ENCODE data around the gene DMC1.
"Not testable (repeated sequence)": the region's sequence is repeated elsewhere in the genome, so short reads cannot be mapped to it uniquely, and the experiment has no call there.

Gene DMC1

DNA sequence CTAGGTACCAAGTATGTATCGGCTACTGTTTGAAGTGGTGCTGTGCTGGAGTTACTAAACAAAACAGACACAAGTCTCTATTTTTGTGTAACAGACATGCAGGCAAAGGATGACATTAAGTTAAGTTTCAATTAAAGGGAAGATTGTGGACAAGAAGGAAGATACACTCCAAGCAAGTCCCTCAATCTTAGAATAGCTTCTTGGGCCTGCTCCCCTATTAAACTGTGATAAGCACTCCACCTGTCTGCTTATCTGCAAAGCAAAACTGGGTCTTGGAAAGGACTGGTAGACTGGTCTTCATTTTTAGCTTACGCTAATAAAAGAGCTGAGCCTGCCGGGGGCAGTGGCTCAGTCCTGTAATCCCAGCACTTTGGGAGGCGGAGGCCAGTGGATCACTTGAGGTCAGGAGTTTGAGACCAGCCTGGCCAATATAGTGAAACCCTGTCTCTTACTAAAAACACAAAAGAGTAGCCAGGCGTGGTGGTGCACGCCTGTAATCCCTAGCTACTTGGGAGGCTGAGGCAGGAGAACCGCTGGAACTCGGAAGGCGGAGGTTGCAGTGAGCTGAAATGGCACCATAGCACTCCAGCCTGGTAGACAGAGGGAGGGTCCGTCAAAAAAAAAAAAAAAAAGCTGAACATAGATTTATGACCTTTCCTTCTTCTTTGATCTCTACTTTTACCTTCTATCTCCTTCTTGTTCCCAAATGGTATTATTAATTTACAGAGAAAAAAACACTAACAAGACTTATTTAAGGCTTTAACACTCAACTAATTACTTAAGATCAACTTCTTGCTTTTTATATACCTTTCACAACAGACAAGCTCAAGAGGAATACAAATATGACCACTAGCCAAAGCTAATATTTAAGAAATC is 67.9 kb downstream of the DMC1 start:
- no peak for DNase-seq (ENCODE audit: low spot score)

DNA sequence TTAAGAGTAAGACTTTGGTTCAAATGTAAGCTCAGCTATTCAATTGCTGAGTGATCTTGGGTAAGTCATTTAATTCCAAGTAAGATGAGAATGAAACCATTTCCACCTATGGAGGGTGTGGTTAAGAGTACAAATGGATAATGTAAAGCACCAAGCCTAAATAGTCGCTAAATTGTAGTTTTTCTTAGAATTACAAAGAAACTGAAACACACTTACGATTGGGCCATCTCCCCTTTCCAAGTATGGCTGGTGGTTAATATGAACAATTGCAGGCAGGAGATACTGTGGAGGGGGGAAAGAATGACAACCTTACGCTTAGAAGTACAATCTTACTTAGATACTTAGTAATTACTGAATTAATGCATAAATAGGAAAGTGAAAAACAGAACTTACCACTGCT is 72.1 kb downstream of the DMC1 start:
- DNase-seq (ENCODE audit: low spot score): no peak

DNA sequence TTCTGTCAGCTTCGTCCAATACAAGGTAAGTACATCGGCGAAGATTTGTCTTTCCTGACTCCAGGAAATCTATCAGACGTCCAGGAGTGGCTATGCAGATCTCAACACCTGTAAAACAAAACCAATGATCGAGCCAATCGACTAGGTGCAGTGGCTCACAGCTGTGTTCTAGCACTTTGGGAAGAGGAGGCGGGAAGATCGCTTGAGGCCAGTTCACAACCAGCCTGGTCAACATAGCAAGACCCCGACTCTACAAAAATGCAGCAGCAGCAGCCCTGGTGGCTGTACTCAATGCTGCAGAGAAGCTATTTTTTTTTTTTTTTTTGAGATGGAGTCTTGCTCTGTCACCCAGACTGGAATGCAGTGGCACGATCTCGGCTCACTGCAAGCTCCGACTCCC is 75.0 kb downstream of the DMC1 start:
- no peak for DNase-seq (ENCODE audit: low spot score)

- no peak for DNase-seq (ENCODE audit: low spot score)
Measured at GRCh38 chr22:38494498-38494897, 75.5 kb downstream of the DMC1 start.

GRCh38 chr22:38491707-38492348 is 78.2 kb downstream of the DMC1 start:
- DNase-seq (ENCODE audit: low spot score): no peak

- peak; percentile 70 for DNase-seq (ENCODE audit: low spot score)
Measured at GRCh38 chr22:38490915-38491314, 79.1 kb downstream of the DMC1 start.

DNA sequence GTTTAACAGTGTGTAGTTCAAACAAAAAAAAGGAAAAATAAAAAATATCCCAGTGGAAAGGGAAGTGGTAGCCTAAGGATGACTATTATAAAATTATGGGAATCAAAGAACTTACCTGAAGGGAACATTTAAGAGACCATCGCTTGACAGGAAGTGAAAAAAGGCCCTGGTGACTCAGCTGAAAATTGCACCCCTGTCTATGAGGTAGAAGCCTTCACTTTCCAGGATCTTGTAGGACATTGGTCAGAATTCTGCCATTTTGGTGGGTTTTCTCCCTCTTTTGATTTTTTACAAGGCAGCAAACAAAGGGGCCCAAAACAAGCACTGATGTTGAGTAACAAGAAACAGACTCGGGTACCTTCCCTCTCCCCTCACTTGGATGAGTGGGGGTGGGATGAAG is 79.5 kb downstream of the DMC1 start:
- DNase-seq (ENCODE audit: low spot score): no peak

DNA sequence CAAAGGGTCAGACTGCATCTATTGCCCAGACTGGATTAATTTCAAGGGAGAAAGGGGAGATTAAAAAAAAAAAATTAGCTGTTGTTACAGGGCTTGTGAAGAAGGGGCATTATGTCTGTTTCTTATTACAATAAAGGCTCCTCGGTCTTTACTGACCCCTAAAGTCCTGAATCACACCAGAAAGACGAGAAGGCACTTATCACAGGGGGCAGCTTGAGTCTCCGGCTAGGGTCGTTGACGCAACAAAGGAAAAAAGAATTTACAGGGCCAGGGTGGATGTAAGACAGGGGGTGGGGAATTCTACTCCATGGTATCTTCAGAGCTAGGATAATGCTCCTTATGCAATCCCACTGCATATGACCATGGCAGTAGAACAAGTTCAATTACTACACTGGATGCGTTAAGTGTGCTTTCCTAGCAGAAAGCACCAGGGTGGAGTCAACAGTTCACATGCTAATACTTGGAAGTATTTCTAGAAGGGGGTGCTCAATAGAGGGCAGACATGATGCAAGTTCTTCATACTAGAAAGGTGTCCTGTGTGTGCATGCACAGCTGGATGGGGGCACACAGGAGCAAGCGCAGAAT is 80.3 kb downstream of the DMC1 start:
- DNase-seq (ENCODE audit: low spot score): no peak

DNA sequence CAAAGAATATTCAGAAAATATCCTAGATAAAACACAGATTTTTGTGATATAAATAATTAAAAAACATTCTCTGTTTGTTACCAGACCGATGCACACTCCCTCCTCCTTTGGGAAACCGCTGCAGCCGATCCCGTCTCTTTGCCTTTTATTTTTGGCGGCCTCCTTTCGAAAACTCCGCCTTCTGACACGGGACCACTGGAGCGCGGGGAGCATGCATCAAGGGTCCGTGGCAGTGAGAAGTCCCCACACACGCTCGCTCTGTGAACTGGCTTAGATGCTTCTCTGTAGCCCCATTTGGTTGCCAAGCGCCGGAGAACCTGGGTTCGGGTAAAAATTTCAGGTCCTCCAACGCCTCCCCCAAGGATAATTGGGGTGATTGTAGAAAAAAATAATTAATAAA is 80.8 kb downstream of the DMC1 start:
- no peak for DNase-seq (ENCODE audit: low spot score)

- DNase-seq (ENCODE audit: low spot score): no peak
Measured at GRCh38 chr22:38487946-38488345, 82.0 kb downstream of the DMC1 start.

- DNase-seq (ENCODE audit: low spot score): no peak
Measured at GRCh38 chr22:38485783-38486182, 84.2 kb downstream of the DMC1 start.

GRCh38 chr22:38484244-38484643 is 85.7 kb downstream of the DMC1 start:
- DNase-seq (ENCODE audit: low spot score): no peak

DNA sequence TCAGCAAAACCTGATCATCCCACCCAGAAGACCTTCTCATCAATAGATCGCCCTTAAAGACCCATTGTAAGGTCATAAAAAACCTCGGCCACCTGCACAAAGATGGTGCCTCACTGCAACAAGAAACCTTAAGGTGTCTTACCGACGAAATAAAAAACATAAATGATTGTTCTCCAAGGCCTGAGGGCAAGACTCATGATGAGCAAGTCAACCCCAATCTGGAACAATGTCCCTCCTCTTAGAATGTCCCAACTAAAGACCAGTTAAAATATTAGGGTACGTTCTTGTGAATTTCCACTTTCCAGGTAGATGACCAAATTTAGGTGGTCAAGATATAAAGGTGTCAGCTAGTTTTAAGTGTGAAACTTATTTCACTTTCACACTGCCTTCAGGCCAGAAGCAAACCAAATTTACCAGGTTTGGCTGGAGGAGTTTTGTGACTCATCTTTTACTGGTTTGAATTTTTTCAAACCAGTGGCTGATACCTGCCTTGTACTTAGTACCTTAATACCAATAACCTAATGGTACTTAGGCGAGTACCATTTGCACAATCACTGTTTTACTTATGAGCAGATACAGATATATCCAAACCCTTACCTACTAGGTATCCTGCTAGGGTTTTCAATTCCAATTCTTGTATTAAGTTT is 87.2 kb downstream of the DMC1 start:
- no peak for DNase-seq (ENCODE audit: low spot score)

DNA sequence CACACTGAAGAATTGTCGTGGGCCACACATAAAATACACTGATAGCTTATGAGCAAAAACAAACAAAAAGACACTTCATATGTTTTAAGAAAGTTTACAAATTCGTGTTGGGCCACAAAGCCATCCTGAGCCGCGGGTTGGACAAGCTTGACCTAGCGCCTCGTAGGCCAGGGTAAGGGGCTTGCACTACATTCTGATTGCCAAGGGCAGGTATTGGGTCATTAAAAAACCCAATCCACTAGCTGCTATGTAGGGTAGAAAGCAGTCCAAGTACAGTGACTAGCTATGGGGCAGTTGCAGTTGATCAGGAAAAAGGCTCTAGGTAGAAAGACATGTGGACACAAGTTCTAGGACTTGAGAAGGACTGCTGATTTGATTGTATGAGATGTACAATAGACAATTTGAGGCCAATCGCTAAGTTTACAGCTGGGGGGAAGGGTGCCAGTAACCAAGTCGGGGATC is 88.1 kb downstream of the DMC1 start:
- DNase-seq (ENCODE audit: low spot score): no peak

GRCh38 chr22:38481162-38481870 is 88.7 kb downstream of the DMC1 start:
- no peak for DNase-seq (ENCODE audit: low spot score)

- DNase-seq (ENCODE audit: low spot score): no peak
Measured at GRCh38 chr22:38479096-38479837, 90.7 kb downstream of the DMC1 start.

DNA sequence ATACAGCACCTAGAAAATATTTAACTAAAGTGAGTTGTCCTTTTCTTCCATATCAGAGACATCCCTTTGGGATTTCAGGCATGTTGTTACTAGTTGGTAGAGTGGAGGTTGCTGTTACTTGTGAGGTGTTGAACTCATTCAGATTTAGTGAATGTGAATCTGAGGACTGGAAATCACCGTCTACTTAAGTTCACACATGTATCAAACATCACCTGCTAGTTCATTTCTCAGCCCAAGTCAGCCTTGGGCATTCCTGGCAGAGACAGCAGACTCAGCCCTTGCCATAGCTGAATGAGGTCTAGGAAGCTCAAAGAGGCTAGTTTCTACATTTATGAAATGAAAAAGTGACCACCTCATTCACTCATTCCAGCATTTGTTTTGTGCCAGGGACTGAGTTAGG is 92.4 kb downstream of the DMC1 start:
- no peak for DNase-seq (ENCODE audit: low spot score)

GRCh38 chr22:38474003-38474607 is 95.9 kb downstream of the DMC1 start:
- DNase-seq (ENCODE audit: low spot score): no peak

DNA sequence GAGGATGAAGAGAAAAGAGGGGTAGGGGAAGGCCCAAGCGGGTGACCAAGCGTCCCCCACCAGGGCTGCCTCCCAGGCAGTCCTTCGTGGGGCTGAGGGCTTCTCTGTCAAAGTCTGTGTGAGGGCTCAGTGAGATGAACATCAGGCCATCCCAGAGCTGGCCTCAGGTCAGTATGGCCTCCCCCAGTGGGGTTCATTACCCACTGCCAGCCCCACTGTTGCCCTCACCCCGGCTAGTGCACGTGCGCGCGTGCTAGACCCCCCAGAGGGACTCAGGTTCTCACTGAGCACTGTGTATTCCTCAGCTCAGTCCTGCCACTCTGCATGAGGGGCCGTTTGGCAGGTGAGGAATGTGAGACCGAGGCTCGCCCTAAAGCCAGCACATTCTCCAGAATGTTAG is 98.7 kb downstream of the DMC1 start:
- DNase-seq (ENCODE audit: low spot score): no peak

- not testable (repeated sequence) for DNase-seq (ENCODE audit: low spot score)
Measured at GRCh38 chr22:38470179-38470578, 99.8 kb downstream of the DMC1 start.

DNA sequence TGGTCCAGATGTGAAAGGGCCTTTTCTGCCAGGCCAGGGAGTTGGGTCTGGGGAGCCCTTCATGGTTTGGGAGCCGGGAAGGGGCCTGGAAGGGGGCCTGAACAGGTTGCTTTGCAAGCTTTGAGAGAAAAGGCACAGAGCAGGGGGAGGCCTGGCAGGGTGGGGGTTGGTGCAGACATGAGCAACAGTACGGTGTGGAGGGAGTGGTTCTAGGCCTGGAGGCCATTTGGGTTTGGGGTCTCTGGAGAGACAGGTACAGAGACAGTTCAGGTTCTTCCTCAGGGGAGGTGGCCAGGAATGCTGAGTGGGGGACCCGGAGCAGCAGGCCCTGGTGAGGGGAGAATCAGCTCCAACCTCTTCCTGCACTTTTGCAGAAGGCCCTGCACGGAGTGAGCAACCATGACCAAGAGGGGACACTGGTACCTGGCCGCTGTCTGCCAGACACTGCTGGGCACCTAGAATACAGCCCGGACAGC is 100.6 kb downstream of the DMC1 start:
- no peak for DNase-seq (ENCODE audit: low spot score)
